Colonic mucosa (tissue), 4 donors: Measurements from ENCODE around the gene TAS2R9. TPM values are rescaled to one million over a fixed set of nuclear protein-coding genes. Genes with fewer than 3 reads are reported as not detected.
"Not testable (repeated sequence)": the region's sequence is repeated elsewhere in the genome, so short reads cannot be mapped to it uniquely, and the experiment has no call there.

ENCODE experiments used
- DNase-seq: peaks from one replicate; pipeline ENCODE4 v3.0.0-alpha.2; 2020
- H3K27ac ChIP-seq: fragments of 200-600 bp; one replicate; pipeline ENCODE4 v1.8.0; 2021
- H3K27me3 ChIP-seq: fragments of 200-600 bp; one replicate; pipeline ENCODE4 v1.8.0; 2021
- H3K36me3 ChIP-seq: fragments of 200-600 bp; one replicate; pipeline ENCODE4 v1.8.0; 2021
- H3K4me1 ChIP-seq: fragments of 200-600 bp; one replicate; pipeline ENCODE4 v1.8.0; 2021; ENCODE audit warnings: mild to moderate bottlenecking
- H3K4me3 ChIP-seq: fragments of 200-600 bp; one replicate; pipeline ENCODE4 v1.8.0; 2021
- H3K9ac ChIP-seq, 2 donors: one replicate each; pipeline ENCODE4 v1.7.0; 2013; ENCODE audit warnings: control low read depth in 2 of 2, low read depth in 2 of 2, low read length in 2 of 2
- H3K9me3 ChIP-seq: fragments of 200-600 bp; one replicate; pipeline ENCODE4 v1.8.0; 2021
- intact Hi-C: fragments of 100-400 bp; cut with DNase I; formaldehyde crosslinking; loops from one replicate; pipeline ENCODE4 v1.14.1; 2022
- total RNA-seq, 2 donors: library from RNA; stranded (reverse); fragmentation: NEBNext Ultra II Directional in 1 of 2; extraction: Animal tissue kit (Norgen Biotek cat#: 25700) in 1 of 2; gene quantifications; one replicate each; pipeline ENCODE4 v1.2.1, GENCODE V29; 2021
- TF ChIP-seq, protein P1 (sequence below): fragments of 200-600 bp; IDR thresholded peaks from one replicate; pipeline ENCODE4 v1.8.0; 2022; ENCODE audit warnings: antibody characterized with exemption, mild to moderate bottlenecking
- donor health status: healthy.
- donor health status: DM: no; HTN: no; CAD: no.
- donor health status: DM: no; HTN: no; CAD: no.

Gene TAS2R9
- total RNA-seq, 2 donors from 2014 or later: not detected

GRCh38 chr12:10811883-10812536 is 2.0 kb upstream of the TAS2R9 start:
- no peak for DNase-seq
- no peaks in the 10 kb centered on the region for H3K27me3 ChIP-seq
- H3K36me3 ChIP-seq: no peaks in the 10 kb centered on the region
- no peak overlapping the region for H3K4me3 ChIP-seq
- no peak overlapping the region for H3K9ac ChIP-seq
- TF ChIP-seq, protein P1, sequence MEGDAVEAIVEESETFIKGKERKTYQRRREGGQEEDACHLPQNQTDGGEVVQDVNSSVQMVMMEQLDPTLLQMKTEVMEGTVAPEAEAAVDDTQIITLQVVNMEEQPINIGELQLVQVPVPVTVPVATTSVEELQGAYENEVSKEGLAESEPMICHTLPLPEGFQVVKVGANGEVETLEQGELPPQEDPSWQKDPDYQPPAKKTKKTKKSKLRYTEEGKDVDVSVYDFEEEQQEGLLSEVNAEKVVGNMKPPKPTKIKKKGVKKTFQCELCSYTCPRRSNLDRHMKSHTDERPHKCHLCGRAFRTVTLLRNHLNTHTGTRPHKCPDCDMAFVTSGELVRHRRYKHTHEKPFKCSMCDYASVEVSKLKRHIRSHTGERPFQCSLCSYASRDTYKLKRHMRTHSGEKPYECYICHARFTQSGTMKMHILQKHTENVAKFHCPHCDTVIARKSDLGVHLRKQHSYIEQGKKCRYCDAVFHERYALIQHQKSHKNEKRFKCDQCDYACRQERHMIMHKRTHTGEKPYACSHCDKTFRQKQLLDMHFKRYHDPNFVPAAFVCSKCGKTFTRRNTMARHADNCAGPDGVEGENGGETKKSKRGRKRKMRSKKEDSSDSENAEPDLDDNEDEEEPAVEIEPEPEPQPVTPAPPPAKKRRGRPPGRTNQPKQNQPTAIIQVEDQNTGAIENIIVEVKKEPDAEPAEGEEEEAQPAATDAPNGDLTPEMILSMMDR: no peak
- H3K9me3 ChIP-seq: no peaks in the 10 kb centered on the region
- no peaks in the 10 kb centered on the region for H3K4me1 ChIP-seq
- no peak overlapping the region for H3K27ac ChIP-seq
- intact Hi-C loops: no loop called here

GRCh38 chr12:10807186-10807585 is 2.8 kb downstream of the TAS2R9 start, which contains the start of gene TAS2R8:
TSS of gene TAS2R8 (minus strand) at chr12:10807286. CDS start at chr12:10806980, 306 bp downstream.
- no peaks in the 10 kb centered on the region for H3K36me3 ChIP-seq
- H3K4me1 ChIP-seq: no peaks in the 10 kb centered on the region
- TF ChIP-seq, protein P1: no peak

DNA sequence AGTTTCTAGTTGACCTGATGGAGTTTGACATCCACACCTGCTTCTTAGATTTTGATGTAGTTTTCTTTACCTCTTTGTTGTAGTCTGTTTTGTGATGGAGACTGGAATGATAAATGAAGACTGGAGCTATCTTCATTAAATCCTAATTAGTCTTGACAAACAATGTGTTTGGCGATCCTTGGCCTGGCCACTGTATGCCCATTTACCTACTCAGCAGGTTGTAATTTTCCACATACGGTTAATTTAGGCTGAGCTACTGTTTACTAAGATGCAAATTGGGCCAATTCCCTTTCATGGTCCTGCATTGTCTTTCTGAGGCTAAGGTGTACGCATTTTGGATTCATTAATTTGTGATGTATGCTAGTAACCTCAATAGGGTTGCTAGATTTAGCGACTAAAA is 7.4 kb downstream of the TAS2R9 start, which contains the start of gene TAS2R7:
Gene TAS2R7 (minus strand): TSS at position 41 of the 400 bp plus-strand sequence. CDS start 57 bp downstream, outside the sequence.
- Histone ChIP-seq H3K9me3 (no peaks in the 10 kb centered on the region), H3K4me3 (no peak within 1 kb of the TSS), H3K27ac (no peak within 1 kb of the TSS), H3K4me1 (no peaks in the 10 kb centered on the region), H3K36me3 (no peaks in the 10 kb centered on the region), H3K9ac (no peak within 1 kb of the TSS), H3K27me3 (no peaks in the 10 kb centered on the region)
- DNase-seq: no peak
- intact Hi-C loops: no loop called here
- TF ChIP-seq, protein P1: no peak

More at GRCh38 chr12:10807186-10807585, 2.8 kb downstream of the TAS2R9 start, which contains the start of gene TAS2R8:
- H3K4me3 ChIP-seq: no peak within 1 kb of the TSS
- DNase-seq: no peak
- no peaks in the 10 kb centered on the region for H3K27me3 ChIP-seq
- intact Hi-C loops: no loop called here
- no peaks in the 10 kb centered on the region for H3K9me3 ChIP-seq
- no peak within 1 kb of the TSS for H3K9ac ChIP-seq
- no peak within 1 kb of the TSS for H3K27ac ChIP-seq

DNA sequence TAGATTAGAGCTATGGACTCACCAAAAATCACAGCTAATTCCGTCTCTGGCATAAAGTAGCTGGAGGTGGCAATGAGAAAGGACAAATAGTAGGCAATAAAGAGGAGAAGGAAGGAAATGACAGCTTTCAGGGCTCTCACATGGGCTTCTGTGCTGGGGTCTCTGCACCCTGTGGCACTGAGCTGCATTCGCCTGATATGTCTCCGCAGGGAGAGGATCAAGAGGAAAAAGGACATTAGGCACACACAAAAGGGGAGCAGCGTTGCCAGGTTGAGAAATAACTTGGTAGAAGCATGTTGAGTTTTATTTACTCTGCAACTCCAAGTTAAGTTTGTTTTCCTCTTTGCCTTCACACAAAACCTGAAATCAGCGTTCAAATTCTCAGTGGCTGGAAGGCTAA is 8.2 kb downstream of the TAS2R9 start:
- no peaks in the 10 kb centered on the region for H3K36me3 ChIP-seq
- no peaks in the 10 kb centered on the region for H3K9me3 ChIP-seq
- TF ChIP-seq, protein P1: no peak
- H3K4me1 ChIP-seq: no peaks in the 10 kb centered on the region
- no peak overlapping the region for H3K4me3 ChIP-seq
- H3K9ac ChIP-seq: no peak overlapping the region
- no peaks in the 10 kb centered on the region for H3K27me3 ChIP-seq
- no peak for DNase-seq
- intact Hi-C loops: no loop called here
- no peak overlapping the region for H3K27ac ChIP-seq

- intact Hi-C loops: no loop called here
- no peak overlapping the region for H3K27ac ChIP-seq
- TF ChIP-seq, protein P1: no peak
- no peak overlapping the region for H3K9ac ChIP-seq
- DNase-seq: no peak
- no peaks in the 10 kb centered on the region for H3K4me1 ChIP-seq
- H3K27me3 ChIP-seq: no peaks in the 10 kb centered on the region
- H3K4me3 ChIP-seq: no peak overlapping the region
- no peaks in the 10 kb centered on the region for H3K9me3 ChIP-seq
- no peaks in the 10 kb centered on the region for H3K36me3 ChIP-seq
These were observed 15.7 kb downstream of the TAS2R9 start for GRCh38 chr12:10794222-10794621.

GRCh38 chr12:10791769-10792168 is 18.2 kb downstream of the TAS2R9 start:
- H3K4me1 ChIP-seq, H3K9ac ChIP-seq, H3K27ac ChIP-seq, H3K36me3 ChIP-seq, H3K27me3 ChIP-seq, intact Hi-C loops, H3K4me3 ChIP-seq, DNase-seq, H3K9me3 ChIP-seq: not testable (repeated sequence)
